PC-3 (cell line): ENCODE results near the gene EPN1. TPM values are rescaled to one million over a fixed set of nuclear protein-coding genes. Genes with fewer than 3 reads are reported as not detected.

Source experiments
- ATAC-seq: fragments of 200-7000 bp; cut with Tn5 transposase; 2 replicates; pipeline ENCODE4 v1.9.1; 2020; ENCODE audit warnings: mild to moderate bottlenecking, moderate library complexity
- BruUV-seq: library from RNA; stranded (reverse); fragments of 400-500 nt; replicated peaks from 2 replicates; lab custom pipeline; 2021; lab: Mats Ljungman, UMichigan
- CTCF ChIA-PET: fragments of 300-600 bp; sonication (Branson Sonifier 250); formaldehyde crosslinking; loops from one replicate; lab custom pipeline; 2022; ENCODE audit warnings: antibody characterized with exemption; lab: Charles Lee
- POLR2A ChIA-PET: fragments of 300-600 bp; sonication (Branson Sonifier 250); formaldehyde crosslinking; loops from one replicate; lab custom pipeline; 2022; ENCODE audit warnings: antibody characterized with exemption; ENCODE audit not compliant: unreplicated experiment; lab: Charles Lee
- DNase-seq: peaks from one replicate; pipeline ENCODE4 v3.0.0-alpha.2; 2015
- H2AFZ ChIP-seq: fragments of 300-600 bp; sonication (generic); 2 replicates; pipeline ENCODE4 v1.6.0; 2016; ENCODE audit warnings: antibody characterized with exemption, low read length
- H3F3A ChIP-seq: fragments of 300-600 bp; sonication (generic); one replicate; pipeline ENCODE4 v1.6.0; 2017; ENCODE audit warnings: antibody characterized with exemption, low read length, control low read depth, mild to moderate bottlenecking; ENCODE audit not compliant: unreplicated experiment
- H3K27ac ChIP-seq: fragments of 300-600 bp; sonication (generic); 2 replicates; pipeline ENCODE4 v1.5.1; 2016; ENCODE audit warnings: mild to moderate bottlenecking, low read length
- H3K27me3 ChIP-seq: fragments of 300-600 bp; sonication (generic); 2 replicates; pipeline ENCODE4 v1.6.1; 2016; ENCODE audit warnings: low read length, mixed read lengths
- H3K36me3 ChIP-seq: fragments of 300-600 bp; sonication (generic); 2 replicates; pipeline ENCODE4 v1.6.1; 2016; ENCODE audit warnings: low read depth, mixed run types, low read length, mixed read lengths
- H3K4me1 ChIP-seq: fragments of 300-600 bp; sonication (generic); 2 replicates; pipeline ENCODE4 v1.5.1; 2016; ENCODE audit warnings: low read length; ENCODE audit not compliant: insufficient read depth
- H3K4me2 ChIP-seq: fragments of 300-600 bp; sonication (generic); 2 replicates; pipeline ENCODE4 v1.6.0; 2016; ENCODE audit warnings: low read length
- H3K4me3 ChIP-seq: fragments of 300-600 bp; sonication (generic); 2 replicates; pipeline ENCODE4 v1.5.1; 2016; ENCODE audit warnings: mild to moderate bottlenecking, low read length, mixed read lengths
- H3K79me2 ChIP-seq: fragments of 300-600 bp; sonication (generic); 2 replicates; pipeline ENCODE4 v1.6.1; 2017; ENCODE audit warnings: low read length, mixed read lengths
- H3K9ac ChIP-seq: fragments of 300-600 bp; sonication (generic); 2 replicates; pipeline ENCODE4 v1.6.0; 2016; ENCODE audit warnings: mild to moderate bottlenecking, low read length
- H3K9me2 ChIP-seq: fragments of 300-600 bp; sonication (generic); replicated peaks from 2 replicates; pipeline ENCODE4 v1.6.1; 2016; ENCODE audit warnings: mixed run types, low read length, mixed read lengths
- H3K9me3 ChIP-seq: fragments of 300-600 bp; sonication (generic); 2 replicates; pipeline ENCODE4 v1.6.1; 2016; ENCODE audit warnings: low read length, mixed read lengths
- H4K20me1 ChIP-seq: fragments of 300-600 bp; sonication (generic); 2 replicates; pipeline ENCODE4 v1.6.1; 2016; ENCODE audit warnings: low read length, mixed read lengths
- EZH2 ChIP-seq: fragments of 300-600 bp; sonication (generic); IDR thresholded peaks from one replicate; pipeline ENCODE4 v1.6.1; 2017; ENCODE audit warnings: antibody characterized with exemption, mild to moderate bottlenecking, low read length; ENCODE audit not compliant: unreplicated experiment
- EZH2phosphoT487 ChIP-seq: fragments of 300-600 bp; sonication (generic); IDR thresholded peaks from 2 replicates; pipeline ENCODE4 v1.6.1; 2018; ENCODE audit warnings: mild to moderate bottlenecking, antibody characterized with exemption, low read length, borderline replicate concordance
- intact Hi-C: fragments of 100-400 bp; cut with micrococcal nuclease; formaldehyde crosslinking; loops from 2 replicates; pipeline ENCODE4 v1.9.0; 2023
- total RNA-seq: library from RNA; depleted of rRNA; stranded (reverse); fragments of >200 nt; gene quantifications from 2 replicates; pipeline ENCODE4 v1.2.3, GENCODE V29; 2014
- TF ChIP-seq, protein P1 (sequence below): fragments of 300-600 bp; sonication (generic); conservative IDR thresholded peaks from 2 replicates; pipeline ENCODE4 v1.5.1; 2017; ENCODE audit warnings: antibody characterized with exemption, low read depth, mild to moderate bottlenecking, low read length

Gene EPN1
- total RNA-seq, 1 experiment from 2014 or later = 203 TPM

GRCh38 chr19:55671054-55671378 is 4.0 kb upstream of the EPN1 start:
- no peak for ATAC-seq
- Histone ChIP-seq H3K79me2 (peaks cover 85% of the 10 kb centered on the region), H2AFZ (no peak overlapping the region), H3K4me1 (peaks cover 5% of the 10 kb centered on the region; the same call in 1 of the 2 replicates), H3K4me3 (no peak overlapping the region), H3K9me2 (no peaks in the 10 kb centered on the region), H3F3A (peaks cover 12% of the 10 kb centered on the region), H4K20me1 (peaks cover 43% of the 10 kb centered on the region), H3K27ac (no peak overlapping the region), H3K9ac (no peak overlapping the region), H3K36me3 (peaks cover 50% of the 10 kb centered on the region), H3K27me3 (no peaks in the 10 kb centered on the region), H3K9me3 (no peaks in the 10 kb centered on the region), H3K4me2 (no peak overlapping the region)
- no TSS peak for BruUV-seq
- TF ChIP-seq EZH2 = no peak
- TF ChIP-seq EZH2phosphoT487 = no peak
- TF ChIP-seq, protein P1, sequence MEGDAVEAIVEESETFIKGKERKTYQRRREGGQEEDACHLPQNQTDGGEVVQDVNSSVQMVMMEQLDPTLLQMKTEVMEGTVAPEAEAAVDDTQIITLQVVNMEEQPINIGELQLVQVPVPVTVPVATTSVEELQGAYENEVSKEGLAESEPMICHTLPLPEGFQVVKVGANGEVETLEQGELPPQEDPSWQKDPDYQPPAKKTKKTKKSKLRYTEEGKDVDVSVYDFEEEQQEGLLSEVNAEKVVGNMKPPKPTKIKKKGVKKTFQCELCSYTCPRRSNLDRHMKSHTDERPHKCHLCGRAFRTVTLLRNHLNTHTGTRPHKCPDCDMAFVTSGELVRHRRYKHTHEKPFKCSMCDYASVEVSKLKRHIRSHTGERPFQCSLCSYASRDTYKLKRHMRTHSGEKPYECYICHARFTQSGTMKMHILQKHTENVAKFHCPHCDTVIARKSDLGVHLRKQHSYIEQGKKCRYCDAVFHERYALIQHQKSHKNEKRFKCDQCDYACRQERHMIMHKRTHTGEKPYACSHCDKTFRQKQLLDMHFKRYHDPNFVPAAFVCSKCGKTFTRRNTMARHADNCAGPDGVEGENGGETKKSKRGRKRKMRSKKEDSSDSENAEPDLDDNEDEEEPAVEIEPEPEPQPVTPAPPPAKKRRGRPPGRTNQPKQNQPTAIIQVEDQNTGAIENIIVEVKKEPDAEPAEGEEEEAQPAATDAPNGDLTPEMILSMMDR = no peak
- ChIA-PET POLR2A (interaction anchor here (0.6 kb wide), 1 partner anchor 112 kb away, joined by 10 read pairs; no protein-coding TSS in a partner anchor), CTCF (interaction anchor here (1.0 kb wide), 3 partner anchors 14 to 39 kb away, joined by 5 to 7 read pairs (median 7); partner anchors contain the start of gene U2AF2)
- DNase-seq = no peak
- intact Hi-C loops = loop anchor here (2.0 kb wide), 1 partner anchor 14 kb away; no protein-coding TSS in a partner anchor

DNA sequence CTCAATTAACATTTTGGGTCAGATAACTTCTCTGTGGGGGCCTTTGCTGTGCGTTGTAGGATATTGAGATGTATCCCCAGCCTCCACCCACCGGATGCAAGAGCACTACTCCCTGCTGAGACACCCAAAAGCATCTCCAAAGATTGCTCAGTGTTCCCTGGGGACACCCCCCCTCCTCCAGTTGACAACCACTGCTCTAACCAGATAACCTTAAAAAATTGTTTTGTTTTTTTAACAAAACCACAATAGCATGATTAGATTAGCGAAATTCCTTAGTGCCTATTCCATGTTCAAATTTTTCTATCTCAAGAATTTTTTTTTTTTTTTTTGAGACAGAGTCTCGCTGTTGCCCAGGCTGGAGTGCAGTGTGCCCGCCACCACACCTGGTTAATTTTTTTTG is 2.6 kb upstream of the EPN1 start:
- Histone ChIP-seq H3K4me2 (no peak overlapping the region), H3F3A (peaks cover 12% of the 10 kb centered on the region), H3K4me3 (no peak overlapping the region), H4K20me1 (peaks cover 41% of the 10 kb centered on the region), H3K27me3 (no peaks in the 10 kb centered on the region), H3K36me3 (peaks cover 36% of the 10 kb centered on the region), H3K9me2 (no peaks in the 10 kb centered on the region), H2AFZ (no peak overlapping the region), H3K9me3 (no peaks in the 10 kb centered on the region), H3K4me1 (peaks cover 14% of the 10 kb centered on the region), H3K9ac (no peak overlapping the region), H3K27ac (no peak overlapping the region), H3K79me2 (peaks cover 85% of the 10 kb centered on the region)
- no TSS peak for BruUV-seq
- TF ChIP-seq EZH2phosphoT487 (no peak), EZH2 (no peak)
- TF ChIP-seq, protein P1 = no peak
- CTCF ChIA-PET = no interaction called here
- DNase-seq = no peak
- no peak for ATAC-seq
- POLR2A ChIA-PET = interaction anchor here (0.6 kb wide), 1 partner anchor 8 kb away, joined by 3 read pairs; no protein-coding TSS in a partner anchor
- intact Hi-C loops = no loop called here

DNA sequence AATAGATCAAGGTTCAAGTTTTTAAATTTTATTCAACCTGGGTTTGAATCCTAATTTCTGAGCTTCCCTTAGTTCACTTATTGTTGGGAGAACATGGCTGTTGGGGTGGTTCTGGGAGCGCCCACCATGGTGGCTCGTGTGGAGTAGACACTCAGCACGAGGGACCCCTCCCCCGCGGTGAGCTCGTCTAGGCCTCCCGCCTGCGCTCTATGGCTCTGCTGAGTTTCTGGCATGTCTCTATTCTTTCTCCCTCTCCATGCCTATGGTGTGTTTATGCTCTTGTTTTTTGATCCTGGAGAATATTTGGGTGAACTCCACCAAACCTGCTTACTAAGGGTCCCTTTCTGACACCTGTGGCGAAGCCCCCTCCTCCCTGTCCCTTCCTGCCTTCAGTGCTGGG is 1.6 kb upstream of the EPN1 start:
- CTCF ChIA-PET = no interaction called here
- no TSS peak for BruUV-seq
- Histone ChIP-seq H3K4me2 (no peak overlapping the region), H4K20me1 (peaks cover 37% of the 10 kb centered on the region), H3K9ac (no peak overlapping the region), H3K9me2 (no peaks in the 10 kb centered on the region), H3K27me3 (no peaks in the 10 kb centered on the region), H3K36me3 (peaks cover 37% of the 10 kb centered on the region), H3K79me2 (peaks cover 86% of the 10 kb centered on the region), H3K4me3 (no peak overlapping the region), H3K27ac (no peak overlapping the region), H2AFZ (no peak overlapping the region), H3K4me1 (peaks cover 14% of the 10 kb centered on the region), H3K9me3 (no peaks in the 10 kb centered on the region), H3F3A (peaks cover 12% of the 10 kb centered on the region)
- DNase-seq (no peak), ATAC-seq (no peak)
- intact Hi-C loops = no loop called here
- POLR2A ChIA-PET = interaction anchor here (0.9 kb wide), 1 partner anchor 394 kb away, joined by 5 read pairs; no protein-coding TSS in a partner anchor
- TF ChIP-seq EZH2 = no peak
- TF ChIP-seq EZH2phosphoT487 = no peak
- TF ChIP-seq, protein P1 = no peak
